H1 (cell line): Measurements from ENCODE around the gene CFAP53.

Experiments used
- BCL11A ChIP-seq, 2 experiments: IDR thresholded peaks; one replicate each; pipeline ENCODE4 v1.6.1; 2011; ENCODE audit warnings: low read depth in 2 of 2, low read length in 2 of 2, mild to moderate bottlenecking in 2 of 2
- CHD2 ChIP-seq: IDR thresholded peaks from 2 replicates; pipeline ENCODE4 v1.6.1; 2012; ENCODE audit warnings: low read length, improper control_type of control experiment
- EP300 ChIP-seq, 2 experiments: IDR thresholded peaks; 1 replicate in 1 of 2; 2 replicates in 1 of 2; pipeline ENCODE4 v1.6.1; 2011 to 2012; ENCODE audit warnings: low read depth in 2 of 2, low read length in 2 of 2, mild to moderate bottlenecking in 2 of 2, borderline replicate concordance in 1 of 2, inconsistent platforms in 1 of 2, moderate library complexity in 1 of 2
- GABPA ChIP-seq: IDR thresholded peaks from 2 replicates; pipeline ENCODE4 v1.6.1; 2011; ENCODE audit warnings: mild to moderate bottlenecking, low read length, moderate library complexity, borderline replicate concordance; ENCODE audit not compliant: insufficient read depth
- HDAC2 ChIP-seq, 2 experiments: fragments of 300-600 bp in 1 of 2; sonication (generic) in 1 of 2; IDR thresholded peaks; 2 replicates each; pipeline ENCODE4 v1.6.1; 2011 to 2012; ENCODE audit warnings: low read depth in 2 of 2, low read length in 2 of 2, mild to moderate bottlenecking in 2 of 2, moderate library complexity in 2 of 2, borderline replicate concordance in 1 of 2, inconsistent platforms in 1 of 2
- JUN ChIP-seq: IDR thresholded peaks from 2 replicates; pipeline ENCODE4 v1.6.1; 2011; ENCODE audit warnings: low read depth, mild to moderate bottlenecking, improper control_type of control experiment, low read length
- POLR2A ChIP-seq, 2 experiments: IDR thresholded peaks; 1 replicate in 1 of 2; 2 replicates in 1 of 2; pipeline ENCODE4 v1.6.1; 2011; ENCODE audit warnings: low read depth in 2 of 2, low read length in 2 of 2, mild to moderate bottlenecking in 2 of 2; ENCODE audit errors: control extremely low read depth in 1 of 2
- SIN3A ChIP-seq, 2 experiments: IDR thresholded peaks in 1 of 2; conservative IDR thresholded peaks in 1 of 2; 2 replicates each; pipeline ENCODE4 v1.6.1; 2011 to 2012; ENCODE audit warnings: low read length in 2 of 2, improper control_type of control experiment in 1 of 2, low read depth in 1 of 2, mild to moderate bottlenecking in 1 of 2
- SP2 ChIP-seq: IDR thresholded peaks from 2 replicates; pipeline ENCODE4 v1.6.1; 2012; ENCODE audit warnings: mild to moderate bottlenecking, low read length, inconsistent platforms
- TAF1 ChIP-seq: IDR thresholded peaks from 2 replicates; pipeline ENCODE4 v1.6.1; 2011; ENCODE audit warnings: mild to moderate bottlenecking, low read depth, low read length
- ZNF274 ChIP-seq: IDR thresholded peaks from 2 replicates; pipeline ENCODE4 v1.7.0; 2012; ENCODE audit warnings: low read length, borderline replicate concordance; ENCODE audit errors: extremely low read depth
- TF ChIP-seq, protein P1 (sequence below): IDR thresholded peaks from 2 replicates; pipeline ENCODE4 v1.6.1; 2012; ENCODE audit warnings: inconsistent platforms
- TF ChIP-seq, protein P2 (sequence below), 3 experiments: IDR thresholded peaks; 1 replicate in 2 of 3; 2 replicates in 1 of 3; pipeline versions ENCODE4 v1.5.1 to v1.6.1; 2011; ENCODE audit warnings: low read length in 3 of 3, mild to moderate bottlenecking in 3 of 3, inconsistent platforms in 2 of 3, low read depth in 1 of 3, moderate library complexity in 1 of 3; ENCODE audit not compliant: insufficient read depth in 1 of 3; ENCODE audit errors: control extremely low read depth in 1 of 3

- no peak for TF ChIP-seq TAF1
- TF ChIP-seq, protein P1, sequence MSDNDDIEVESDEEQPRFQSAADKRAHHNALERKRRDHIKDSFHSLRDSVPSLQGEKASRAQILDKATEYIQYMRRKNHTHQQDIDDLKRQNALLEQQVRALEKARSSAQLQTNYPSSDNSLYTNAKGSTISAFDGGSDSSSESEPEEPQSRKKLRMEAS: no peak
- no peak for TF ChIP-seq POLR2A (IDR thresholded peaks at IDR 0.05; ENCODE audit: control extremely low read depth in 1 of 2, low read depth in 2 of 2, low read length in 2 of 2)
- TF ChIP-seq JUN: no peak
- no peak for TF ChIP-seq SP2
- TF ChIP-seq CHD2: no peak
- TF ChIP-seq SIN3A (conservative IDR thresholded peaks at IDR 0.05 in 1 of 2, IDR thresholded peaks at IDR 0.05 in 1 of 2; ENCODE audit: low read depth in 1 of 2, low read length in 2 of 2): no peak; a peak in 1 of 4 replicates
- no peak for TF ChIP-seq EP300 (IDR thresholded peaks at IDR 0.05; ENCODE audit: borderline replicate concordance in 1 of 2, low read depth in 2 of 2, low read length in 2 of 2)
- no peak for TF ChIP-seq BCL11A (IDR thresholded peaks at IDR 0.05; ENCODE audit: low read depth in 2 of 2, low read length in 2 of 2)
- no peak for TF ChIP-seq HDAC2 (IDR thresholded peaks at IDR 0.05; ENCODE audit: borderline replicate concordance in 1 of 2, low read depth in 2 of 2, low read length in 2 of 2)
- TF ChIP-seq, protein P2, sequence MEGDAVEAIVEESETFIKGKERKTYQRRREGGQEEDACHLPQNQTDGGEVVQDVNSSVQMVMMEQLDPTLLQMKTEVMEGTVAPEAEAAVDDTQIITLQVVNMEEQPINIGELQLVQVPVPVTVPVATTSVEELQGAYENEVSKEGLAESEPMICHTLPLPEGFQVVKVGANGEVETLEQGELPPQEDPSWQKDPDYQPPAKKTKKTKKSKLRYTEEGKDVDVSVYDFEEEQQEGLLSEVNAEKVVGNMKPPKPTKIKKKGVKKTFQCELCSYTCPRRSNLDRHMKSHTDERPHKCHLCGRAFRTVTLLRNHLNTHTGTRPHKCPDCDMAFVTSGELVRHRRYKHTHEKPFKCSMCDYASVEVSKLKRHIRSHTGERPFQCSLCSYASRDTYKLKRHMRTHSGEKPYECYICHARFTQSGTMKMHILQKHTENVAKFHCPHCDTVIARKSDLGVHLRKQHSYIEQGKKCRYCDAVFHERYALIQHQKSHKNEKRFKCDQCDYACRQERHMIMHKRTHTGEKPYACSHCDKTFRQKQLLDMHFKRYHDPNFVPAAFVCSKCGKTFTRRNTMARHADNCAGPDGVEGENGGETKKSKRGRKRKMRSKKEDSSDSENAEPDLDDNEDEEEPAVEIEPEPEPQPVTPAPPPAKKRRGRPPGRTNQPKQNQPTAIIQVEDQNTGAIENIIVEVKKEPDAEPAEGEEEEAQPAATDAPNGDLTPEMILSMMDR (IDR thresholded peaks at IDR 0.05; ENCODE audit: control extremely low read depth in 1 of 3, insufficient read depth in 1 of 3, low read depth in 1 of 3, low read length in 3 of 3): no peak
- TF ChIP-seq GABPA: no peak
- TF ChIP-seq ZNF274: no peak
Measured at GRCh38 chr18:50193796-50194630, 72.3 kb downstream of the CFAP53 start.
